Measurements from ENCODE around the gene GLIS1.

DNA sequence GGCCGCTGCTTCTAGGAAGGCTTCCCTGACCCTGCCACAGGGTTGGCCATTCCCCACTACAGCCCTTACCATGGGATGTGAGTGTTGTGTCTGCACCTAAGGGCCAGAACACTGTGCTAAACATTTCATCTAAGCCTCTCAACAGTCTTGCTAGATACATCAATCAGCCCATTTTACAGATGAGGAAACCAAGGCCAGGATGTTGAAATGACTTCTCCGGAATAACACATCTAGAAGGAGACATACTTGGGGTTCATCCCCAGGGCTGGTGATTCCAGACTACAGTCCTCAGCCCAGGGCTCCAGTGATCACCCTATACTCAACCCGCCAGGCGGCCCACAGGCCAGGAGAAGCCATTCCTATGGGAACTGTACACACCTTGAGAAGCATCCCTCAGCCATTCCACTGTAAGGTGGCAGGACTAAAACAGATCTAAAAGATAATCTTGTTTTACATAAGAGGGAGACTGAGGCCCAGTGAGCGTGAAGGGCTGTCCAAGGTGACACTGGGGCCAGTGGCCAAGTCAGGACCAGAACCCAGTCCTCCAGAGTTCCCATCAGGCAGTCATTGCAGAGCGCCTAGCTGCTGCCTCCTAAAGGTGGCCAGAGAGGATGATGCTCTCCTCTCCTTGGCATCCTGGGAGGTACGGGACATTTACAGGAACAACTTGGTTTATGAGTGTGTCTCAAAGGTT, 119.5 kb downstream of the GLIS1 start:
- TF ChIP-seq RAD21 (IDR thresholded peaks at IDR 0.05 in 1 of 2, conservative IDR thresholded peaks at IDR 0.05 in 1 of 2; ENCODE audit: low read depth in 2 of 2, low read length in 2 of 2) (no peak), POLR2A (IDR thresholded peaks at IDR 0.05; ENCODE audit: control extremely low read depth in 1 of 2, low read depth in 2 of 2, low read length in 2 of 2) (no peak), SP2 (IDR thresholded peaks at IDR 0.05; ENCODE audit: low read length) (no peak)

All from H1 (cell line).